Skeletal muscle cell (primary cell): ENCODE measurements around the gene C5.
A peak's percentile ranks its signal among the peaks of the same experiment; 100 is the strongest.

Experiments used
- DNase-seq: peaks from one replicate; pipeline ENCODE4 v3.0.0-alpha.2; 2010; ENCODE audit warnings: low read depth
- H3K4me3 ChIP-seq: 2 replicates; pipeline ENCODE4 v1.5.1; 2011; ENCODE audit warnings: low read depth, mild to moderate bottlenecking, control low read depth, low read length, moderate library complexity

The C5 gene

DNA sequence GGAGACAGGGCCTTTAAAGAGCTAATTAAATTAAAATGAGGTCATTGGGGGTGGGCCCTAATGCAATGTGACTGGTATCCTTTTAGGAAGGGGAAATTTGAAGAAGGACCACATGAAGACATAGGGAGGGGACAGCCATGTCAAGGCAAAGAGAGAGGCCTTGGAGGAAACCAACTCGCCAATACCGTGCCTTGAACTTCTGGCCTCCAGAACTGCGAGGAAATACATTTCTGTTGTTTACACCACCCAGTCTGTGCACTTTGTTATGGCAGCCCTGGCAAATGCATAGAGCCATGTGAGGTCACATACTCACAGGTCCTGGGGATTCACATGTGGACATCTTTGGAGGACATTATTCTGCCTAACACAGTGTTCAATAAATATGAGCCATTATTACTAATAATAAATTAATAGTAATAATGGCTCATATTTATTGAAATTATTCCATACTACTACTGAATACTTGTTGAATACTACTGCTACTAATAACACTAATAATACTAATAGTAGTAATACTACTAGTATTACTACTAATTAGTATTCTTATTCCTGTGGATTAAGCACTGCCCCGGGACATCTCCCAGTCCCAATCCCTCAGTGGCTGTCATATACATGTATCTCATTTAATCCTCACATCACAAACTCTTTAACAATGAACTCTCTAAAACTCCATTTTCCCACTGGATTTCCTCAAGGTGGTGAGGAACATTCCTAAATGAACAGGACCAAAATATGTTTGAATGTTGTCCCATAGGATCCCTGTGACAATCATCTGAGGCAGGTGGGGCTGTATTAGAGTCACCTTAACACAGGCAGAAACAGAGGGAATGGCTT lies 131.9 kb downstream of the C5 start:
- H3K4me3 ChIP-seq, result no peak overlapping the region
- DNase-seq, result no peak

DNA sequence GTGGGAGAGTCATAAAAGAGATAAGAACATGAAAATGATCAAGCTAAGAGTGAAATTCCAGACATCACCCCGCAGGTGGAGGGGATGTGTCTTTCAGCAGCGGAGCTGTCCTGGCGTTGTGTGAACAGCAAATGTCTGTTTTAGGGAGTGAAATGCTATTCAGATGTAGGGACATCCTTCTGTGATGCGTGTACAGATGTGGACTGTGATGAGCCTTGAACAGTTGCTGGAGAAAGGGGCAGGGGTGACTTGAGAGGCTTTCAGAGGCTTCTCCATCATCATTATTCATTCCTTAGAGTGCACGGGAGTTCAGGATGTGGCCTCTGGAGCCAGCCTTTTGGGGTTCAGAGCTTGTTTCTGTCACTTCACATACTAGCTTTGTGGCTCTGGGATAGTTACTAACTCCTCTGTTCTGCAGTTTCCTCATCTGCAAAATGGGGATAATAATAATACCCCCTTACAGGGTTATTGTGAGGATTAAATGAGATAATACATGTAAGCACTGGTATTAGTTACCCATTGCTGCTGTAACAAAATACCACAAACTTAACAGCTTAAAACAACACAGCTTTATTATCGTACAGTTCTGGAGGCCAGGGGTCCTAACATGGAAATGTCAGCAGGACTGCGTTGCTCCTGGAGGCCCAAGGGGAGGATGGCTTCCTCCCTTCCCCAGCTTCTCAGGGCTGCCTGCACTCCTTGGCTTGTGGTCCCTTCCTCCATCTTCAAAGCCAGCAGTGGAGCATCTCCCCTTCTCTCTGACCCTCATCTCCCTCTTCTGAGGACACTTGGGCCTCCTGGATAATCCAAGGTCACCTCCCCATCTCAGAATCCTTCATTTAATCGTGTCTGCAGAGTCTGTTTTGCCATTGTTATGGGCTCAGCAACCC lies 132.8 kb downstream of the C5 start:
- H3K4me3 ChIP-seq, result no peak overlapping the region
- no peak for DNase-seq

DNA sequence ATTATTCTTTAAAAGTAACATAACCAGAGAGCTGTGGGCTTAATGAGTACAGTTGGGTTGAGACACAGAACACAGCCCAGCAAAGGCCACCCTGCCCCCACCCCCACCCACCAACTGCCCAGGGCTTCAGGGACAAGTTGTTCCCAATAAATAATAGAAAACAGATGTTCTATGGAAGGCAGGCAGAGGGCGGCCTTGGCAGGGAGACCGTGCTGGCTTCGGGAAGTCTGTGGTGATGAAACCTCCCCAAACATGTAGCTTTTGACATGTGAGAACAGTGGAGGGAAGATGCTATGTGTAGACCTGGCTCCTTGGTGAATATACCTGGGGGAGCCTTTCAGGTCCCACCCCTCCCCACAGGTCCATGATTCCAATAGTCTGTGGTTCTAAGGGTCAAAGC lies 133.5 kb downstream of the C5 start:
- no peak overlapping the region for H3K4me3 ChIP-seq
- peak; percentile 85 for DNase-seq

DNA sequence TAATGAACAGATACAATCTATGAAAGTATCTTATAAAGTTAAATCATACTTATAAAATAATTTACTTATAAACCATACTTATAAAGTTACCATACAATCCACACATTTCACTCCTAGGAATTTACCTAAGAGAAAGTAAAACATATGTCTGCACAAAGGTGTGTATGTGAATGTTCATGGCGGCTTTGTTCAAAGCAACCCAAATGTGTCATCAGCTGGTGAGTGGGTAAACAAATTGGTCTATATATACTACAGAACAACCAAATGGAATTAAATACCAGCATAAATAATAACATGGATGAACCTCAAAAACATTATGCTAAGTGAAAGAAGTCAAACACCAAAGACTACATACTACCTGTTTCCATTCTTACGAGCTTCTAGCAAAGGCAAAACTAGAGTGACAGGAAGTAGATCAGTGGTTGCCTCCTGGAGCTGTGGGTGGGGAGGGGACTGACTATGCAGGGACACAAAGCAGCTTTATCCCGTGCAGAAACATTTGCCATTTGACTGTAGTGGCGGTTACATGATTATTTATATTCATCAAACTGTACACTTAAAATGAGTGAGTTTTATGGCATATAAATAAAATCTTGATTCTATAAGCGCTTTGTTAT lies 134.1 kb downstream of the C5 start:
- no peak overlapping the region for H3K4me3 ChIP-seq
- no peak for DNase-seq

DNA sequence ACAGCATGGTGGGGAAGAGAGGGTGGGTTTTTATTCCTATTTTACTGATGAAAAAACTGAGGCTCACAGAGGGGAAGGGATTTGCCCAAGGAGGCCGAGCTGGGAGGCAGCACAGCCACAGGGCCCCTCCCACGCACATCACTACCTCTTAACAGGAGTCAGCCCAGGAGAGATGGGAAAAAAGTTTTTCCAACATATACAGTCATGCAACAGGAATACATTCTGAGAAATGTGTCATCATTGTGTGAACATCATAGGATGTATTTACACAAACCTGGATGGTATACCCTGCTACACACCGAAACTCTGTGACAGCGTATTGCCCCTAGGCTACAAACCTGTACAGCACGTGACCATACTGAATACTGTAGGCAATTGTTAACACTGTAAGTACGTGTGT lies 135.1 kb downstream of the C5 start:
- peak; percentile 26 for DNase-seq
- no peak overlapping the region for H3K4me3 ChIP-seq

DNA sequence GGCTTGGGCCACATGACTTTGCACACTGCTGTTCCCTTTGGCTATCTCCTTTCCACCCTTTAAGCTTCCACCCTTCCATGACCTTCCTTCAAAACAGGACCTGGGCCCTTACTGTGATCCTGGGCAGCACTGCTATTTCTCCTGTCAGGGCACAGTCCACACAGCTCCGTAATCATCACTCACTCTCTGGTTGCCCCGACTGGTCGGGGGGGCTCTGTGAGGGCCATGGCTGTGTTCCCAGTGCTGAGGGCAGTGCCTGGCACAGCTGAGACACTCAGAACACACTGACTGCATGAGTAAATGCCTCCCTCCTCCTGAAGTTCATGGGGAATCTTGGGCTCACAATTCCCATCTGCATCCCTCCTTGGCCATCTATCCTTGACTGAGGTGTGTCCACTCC lies 135.7 kb downstream of the C5 start:
- H3K4me3 ChIP-seq, result no peak overlapping the region
- DNase-seq, result no peak

DNA sequence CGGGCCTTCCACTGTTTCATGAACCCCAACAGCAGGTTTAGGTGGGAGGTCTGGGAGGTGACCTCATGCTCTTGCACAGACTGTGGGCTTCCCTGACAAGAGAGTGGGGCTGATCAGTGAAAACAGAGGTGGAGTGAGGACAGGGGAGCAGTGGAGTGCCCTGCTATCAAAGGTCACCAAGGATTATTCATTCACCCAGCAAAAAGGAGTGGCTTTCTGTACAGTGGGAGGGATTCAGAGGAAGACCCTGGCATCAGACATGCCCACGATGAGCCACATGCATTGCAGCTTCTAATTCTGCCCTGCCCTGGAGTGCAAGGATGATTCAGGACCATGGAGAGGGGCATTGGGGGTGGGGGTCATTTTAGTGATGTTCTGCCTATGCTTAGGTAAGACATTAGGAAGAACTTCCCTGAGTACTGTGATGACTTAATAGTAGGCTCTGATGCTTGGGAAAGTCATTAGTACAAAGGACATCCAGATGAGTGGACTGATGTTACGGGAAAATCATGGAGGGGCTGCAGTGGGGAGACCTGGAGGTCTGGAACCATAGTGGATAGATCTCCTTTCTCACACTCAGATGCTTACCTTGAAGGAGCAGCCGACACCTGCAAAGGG lies 136.3 kb downstream of the C5 start:
- no peak for DNase-seq
- H3K4me3 ChIP-seq, result no peak overlapping the region

DNA sequence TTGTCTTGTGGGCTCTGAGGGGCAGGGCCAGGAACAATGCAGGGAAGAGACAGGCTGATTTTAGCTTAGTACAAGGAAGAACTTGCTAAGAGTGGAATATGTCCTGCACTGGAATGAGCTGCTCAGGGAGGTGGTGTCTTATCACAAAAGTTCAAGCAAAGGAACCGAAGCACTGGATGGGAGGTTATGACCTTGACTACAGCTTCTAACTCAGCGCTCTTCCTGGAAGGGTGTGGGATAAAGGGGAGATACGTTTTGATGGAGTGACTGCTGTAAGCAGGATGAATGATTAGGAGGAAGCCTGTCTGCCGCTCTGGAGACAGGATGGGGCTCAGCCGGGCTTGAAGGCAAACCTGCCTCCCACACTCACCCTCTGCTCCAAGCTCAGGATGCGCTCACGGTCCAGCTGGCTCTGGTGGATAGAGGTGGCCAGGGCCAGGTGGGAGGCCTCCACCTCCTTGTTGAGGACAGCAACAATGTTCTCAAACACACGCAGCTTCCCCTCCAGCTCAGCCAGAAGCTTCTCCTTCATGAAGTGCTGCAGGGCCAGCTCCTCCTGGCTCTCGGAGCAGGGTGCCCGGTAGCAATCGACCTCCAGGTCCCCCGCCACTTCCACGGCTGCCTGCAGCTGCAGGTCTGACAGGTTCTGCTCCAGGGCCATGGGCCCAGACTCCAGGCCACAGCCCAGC lies 137.0 kb downstream of the C5 start:
- H3K4me3 ChIP-seq, result no peak overlapping the region
- DNase-seq, result no peak

DNA sequence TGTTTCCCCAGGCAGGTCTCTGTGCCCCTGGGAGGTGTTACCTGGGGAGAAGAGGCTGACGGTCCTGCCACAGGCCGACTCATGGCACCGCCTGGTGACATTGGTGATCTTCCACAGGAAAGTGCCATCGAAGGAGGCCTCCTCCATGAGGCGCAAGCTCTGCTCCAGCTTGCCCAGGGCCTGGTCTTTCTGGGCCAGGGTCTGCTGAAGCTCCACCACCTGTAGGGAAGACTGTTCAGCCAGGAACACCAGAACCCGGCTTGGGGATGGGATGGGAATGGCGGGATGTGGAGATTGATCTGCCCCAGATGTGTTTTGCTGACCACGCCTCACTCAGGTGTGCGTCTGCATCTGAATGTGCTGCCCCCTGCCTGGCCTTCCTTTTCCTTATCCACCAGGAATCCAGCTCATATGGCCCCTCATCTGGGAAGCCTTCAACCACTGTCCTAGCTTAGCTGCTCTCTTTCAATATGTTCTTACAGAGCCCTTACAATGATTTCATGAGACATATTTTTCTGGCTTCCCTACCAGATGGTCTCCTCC lies 138.7 kb downstream of the C5 start:
- no peak for DNase-seq
- no peak overlapping the region for H3K4me3 ChIP-seq

DNA sequence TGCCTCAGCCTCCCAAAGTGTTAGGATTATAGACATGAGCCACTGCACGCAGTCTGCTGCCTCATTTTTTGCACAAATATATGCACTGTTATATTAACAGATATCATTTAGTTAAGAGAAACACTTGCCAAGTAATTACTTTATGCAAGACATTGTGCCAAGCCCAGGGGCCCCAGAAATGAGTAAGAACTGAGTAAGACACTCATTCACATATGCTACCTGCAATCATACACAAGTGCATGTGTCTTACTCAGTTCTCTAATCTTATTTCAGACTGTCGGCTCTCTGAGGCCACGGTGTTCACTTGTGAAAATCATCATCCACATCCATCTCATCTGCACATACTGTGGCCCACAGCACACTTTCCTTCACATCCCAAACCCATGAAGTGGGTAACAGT lies 139.4 kb downstream of the C5 start:
- no peak for DNase-seq
- H3K4me3 ChIP-seq, result no peak overlapping the region

DNA sequence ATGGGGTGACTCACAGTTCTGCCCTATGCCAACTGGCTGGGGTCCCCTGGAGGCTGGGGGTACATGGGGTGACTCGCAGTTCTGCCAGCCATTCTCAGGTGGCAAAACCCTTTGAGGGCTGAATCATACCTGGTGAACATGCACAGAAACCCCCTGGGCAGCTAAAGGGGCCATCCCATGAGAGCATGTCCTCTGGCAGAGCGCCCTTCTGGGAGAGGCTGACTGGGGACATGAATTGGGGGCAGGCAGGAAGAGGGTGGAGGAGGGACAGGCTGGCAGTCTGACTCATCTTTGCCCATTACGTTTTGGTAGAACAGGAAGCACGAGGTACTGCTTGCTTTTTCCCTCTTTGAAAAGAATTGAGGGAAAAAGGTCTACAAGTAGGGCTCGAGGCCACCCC lies 140.2 kb downstream of the C5 start:
- no peak overlapping the region for H3K4me3 ChIP-seq
- no peak for DNase-seq

DNA sequence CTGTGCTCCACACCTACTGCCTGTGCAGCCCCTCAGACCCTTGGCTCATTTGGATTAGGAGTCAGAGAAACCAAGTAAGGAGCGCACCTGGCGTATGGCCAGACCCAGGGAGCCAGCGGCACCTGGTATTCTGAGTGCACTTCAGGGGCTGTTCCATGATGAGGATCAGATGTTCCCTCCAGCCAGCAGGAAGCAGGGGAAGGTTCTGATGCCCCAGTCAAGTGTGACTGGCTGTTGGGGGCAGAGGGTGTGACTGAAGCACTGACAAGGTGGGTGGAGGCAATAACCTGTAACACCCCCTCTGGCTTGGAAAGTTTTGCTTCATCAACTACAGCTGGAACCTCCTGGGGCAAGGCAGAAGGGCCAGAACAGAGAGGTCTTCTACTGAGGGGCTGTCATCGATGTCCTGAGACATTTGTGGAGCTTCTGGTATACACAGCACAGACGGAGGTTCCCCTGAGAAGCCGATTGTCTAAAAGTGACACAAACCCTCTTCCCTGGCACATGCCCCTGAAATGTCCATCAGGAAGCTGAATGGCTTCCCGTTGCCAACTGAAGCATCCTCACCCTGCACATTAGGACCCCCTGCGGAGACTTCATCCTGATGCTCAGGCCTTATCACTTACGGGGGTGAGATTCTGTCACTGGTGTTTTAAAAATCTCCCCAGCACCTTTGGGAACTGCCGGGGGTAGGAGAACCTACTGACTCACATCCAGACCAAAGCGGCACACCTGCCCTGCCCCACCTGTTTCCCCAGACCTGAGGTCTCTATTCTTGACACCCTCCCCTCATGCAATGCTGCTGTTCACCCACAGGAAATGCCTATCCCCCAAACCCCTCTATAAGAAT lies 144.5 kb downstream of the C5 start:
- no peak for DNase-seq
- H3K4me3 ChIP-seq, result no peak overlapping the region

DNA sequence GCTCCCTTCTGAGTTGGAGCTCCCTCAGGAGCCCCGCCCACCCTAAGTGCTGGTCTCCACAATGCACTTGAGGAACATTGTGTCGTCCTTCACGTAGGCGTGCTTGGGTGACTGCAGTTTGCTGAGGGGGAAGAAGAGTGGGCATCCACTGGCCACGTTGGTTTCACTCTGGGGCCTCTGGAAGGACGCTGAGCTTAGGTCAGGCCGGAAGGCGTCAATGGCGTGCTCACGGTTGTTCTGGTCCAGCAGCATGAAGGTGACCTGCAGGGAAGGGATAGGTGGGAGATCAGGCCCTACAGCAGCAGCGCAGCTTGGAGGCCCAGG lies 145.1 kb downstream of the C5 start:
- H3K4me3 ChIP-seq, result no peak overlapping the region
- no peak for DNase-seq

DNA sequence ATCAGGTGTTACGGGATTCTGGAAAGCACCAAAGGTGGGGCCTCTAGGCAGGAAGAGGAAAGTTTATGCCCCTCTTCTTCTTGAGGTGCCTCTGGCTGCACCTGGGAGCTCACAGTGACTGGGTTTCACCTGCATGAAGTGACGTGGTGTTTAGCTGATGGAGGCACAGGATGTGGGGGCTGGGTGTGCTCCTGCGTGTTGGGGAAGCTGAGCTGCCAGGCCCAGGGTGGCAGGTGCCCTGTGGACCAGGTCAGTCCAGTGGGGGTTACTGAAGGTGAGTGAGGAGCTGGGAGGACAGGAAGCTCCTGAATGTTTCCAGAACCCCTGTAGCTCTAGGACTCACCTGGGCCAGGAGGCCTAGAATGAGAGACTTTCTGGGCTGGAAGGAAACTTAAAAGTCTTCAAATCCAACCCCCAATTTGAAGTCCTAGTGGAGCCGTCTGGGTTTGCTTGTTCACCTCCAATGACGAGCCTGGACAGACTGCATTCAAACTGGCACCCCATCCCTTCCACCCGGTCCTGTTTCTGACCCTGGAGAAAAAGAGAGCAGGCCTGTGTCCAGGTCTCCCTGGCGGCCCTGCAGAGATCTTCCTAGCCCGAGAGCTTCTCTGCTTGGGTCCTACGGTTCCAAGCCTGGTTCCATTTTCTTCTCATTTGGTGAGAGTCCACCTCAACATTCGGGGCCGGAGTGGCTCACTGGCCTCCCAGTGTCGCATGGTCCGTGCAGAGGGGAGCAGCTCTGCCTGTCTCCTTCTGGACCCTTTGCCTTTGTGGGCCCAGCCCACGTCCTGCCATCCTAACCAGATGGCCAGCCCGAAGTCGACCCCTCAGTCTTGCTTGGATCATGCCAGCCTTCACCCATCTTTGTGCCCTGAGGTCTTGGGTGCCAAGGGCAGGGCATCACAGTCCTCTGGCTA lies 145.8 kb downstream of the C5 start:
- H3K4me3 ChIP-seq, result no peak overlapping the region
- DNase-seq, result no peak

DNA sequence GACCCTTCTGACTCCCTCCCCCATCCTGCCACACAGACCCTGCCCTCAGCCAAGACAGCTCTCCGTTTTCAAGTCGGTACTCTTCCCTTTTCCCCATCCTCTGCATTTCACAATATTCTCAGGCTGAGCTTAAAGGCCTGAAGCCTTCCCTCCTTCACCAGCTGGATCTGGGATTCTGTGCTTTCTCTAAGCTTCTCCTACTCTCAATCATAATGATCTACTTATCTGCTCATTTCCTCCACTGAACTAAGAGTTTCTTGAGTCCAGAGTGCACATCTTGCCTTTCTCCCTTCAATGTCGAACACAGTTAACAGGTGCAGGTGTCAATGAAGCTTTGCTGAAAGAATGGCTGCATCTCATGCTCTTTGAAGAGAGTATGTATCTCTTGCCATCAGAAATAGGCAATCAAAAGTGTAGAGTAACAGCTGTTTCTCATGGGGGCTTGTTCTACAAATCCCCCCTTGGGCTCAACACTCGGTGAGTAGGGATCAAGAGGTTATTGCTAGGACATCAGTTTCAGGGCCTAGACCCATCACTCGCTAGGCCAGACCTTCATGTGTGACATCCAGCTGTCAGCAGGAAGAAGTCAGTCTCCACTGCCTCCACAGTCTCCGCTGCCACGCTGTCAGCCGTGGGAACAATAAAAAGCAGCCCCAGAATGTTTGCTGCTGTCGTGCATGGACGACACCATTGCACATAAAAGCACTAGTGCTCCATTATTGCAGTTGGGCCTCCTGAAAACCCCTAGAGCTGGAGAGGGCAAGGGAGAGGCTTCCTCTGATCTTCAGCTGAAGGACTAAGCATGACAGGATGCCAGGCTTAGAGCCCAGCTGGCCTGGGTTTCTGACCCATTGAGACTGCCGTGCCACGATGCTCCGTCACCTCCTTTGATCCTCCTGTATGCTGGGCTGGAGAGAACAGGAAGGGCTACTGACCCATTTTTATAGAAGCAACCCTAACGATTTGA lies 147.2 kb downstream of the C5 start:
- H3K4me3 ChIP-seq, result no peak overlapping the region

More for the DNA sequence above, 147.2 kb downstream of the C5 start:
- no peak for DNase-seq
